ENCODE results near the gene HOXB3.

DNA sequence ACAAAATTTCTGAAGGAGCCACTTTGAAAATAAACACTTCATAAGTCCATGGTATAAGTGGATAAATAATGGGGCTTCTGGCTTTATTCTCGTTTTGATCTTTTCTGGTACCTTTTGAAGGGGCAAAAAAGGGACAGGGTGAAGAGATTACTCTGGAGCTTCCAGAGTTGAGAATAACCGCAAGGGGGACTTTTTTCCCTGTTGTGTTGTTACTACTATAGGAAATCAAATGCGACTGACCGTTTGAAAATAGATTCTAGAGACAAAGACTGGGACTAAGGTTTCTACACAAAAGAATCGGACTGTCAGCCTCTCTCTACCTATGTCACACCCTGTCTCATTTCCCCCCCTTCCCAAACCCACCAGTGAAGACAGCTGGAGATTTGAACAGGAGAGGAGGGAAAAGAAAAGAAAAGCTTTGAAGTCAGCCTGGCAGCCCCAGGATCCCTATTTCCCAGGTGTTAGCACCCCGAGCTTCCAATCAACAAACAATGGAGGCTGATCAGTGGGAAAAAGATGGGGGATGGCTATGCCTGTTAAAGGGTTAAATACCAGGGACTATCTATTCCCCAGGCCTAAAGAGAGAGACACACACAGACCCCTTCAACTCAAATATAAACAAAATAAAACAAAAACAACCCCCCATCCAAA lies 20.2 kb downstream of the HOXB3 start:
- TF ChIP-seq, protein P1, sequence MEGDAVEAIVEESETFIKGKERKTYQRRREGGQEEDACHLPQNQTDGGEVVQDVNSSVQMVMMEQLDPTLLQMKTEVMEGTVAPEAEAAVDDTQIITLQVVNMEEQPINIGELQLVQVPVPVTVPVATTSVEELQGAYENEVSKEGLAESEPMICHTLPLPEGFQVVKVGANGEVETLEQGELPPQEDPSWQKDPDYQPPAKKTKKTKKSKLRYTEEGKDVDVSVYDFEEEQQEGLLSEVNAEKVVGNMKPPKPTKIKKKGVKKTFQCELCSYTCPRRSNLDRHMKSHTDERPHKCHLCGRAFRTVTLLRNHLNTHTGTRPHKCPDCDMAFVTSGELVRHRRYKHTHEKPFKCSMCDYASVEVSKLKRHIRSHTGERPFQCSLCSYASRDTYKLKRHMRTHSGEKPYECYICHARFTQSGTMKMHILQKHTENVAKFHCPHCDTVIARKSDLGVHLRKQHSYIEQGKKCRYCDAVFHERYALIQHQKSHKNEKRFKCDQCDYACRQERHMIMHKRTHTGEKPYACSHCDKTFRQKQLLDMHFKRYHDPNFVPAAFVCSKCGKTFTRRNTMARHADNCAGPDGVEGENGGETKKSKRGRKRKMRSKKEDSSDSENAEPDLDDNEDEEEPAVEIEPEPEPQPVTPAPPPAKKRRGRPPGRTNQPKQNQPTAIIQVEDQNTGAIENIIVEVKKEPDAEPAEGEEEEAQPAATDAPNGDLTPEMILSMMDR (IDR thresholded peaks at IDR 0.05; ENCODE audit: poor library complexity, severe bottlenecking): no peak
- TF ChIP-seq POLR2AphosphoS5 (IDR thresholded peaks at IDR 0.05) (no peak), EZH2 (IDR thresholded peaks at IDR 0.05; ENCODE audit: borderline replicate concordance, insufficient read depth, low read length, poor library complexity, severe bottlenecking) (no peak), TAF1 (IDR thresholded peaks at IDR 0.05; ENCODE audit: low read depth) (no peak), EP300 (conservative IDR thresholded peaks at IDR 0.05; ENCODE audit: poor library complexity, severe bottlenecking) (no peak), RAD21 (conservative IDR thresholded peaks at IDR 0.05) (no peak), REST (IDR thresholded peaks at IDR 0.05; ENCODE audit: borderline replicate concordance) (no peak), SMC3 (conservative IDR thresholded peaks at IDR 0.05; ENCODE audit: poor library complexity) (no peak), MXI1 (conservative IDR thresholded peaks at IDR 0.05; ENCODE audit: poor library complexity, severe bottlenecking) (no peak)

Measured in neural cell (in vitro differentiated cells).